ENCODE measurements around the gene ZNF839.
A peak's percentile ranks its signal among the peaks of the same experiment; 100 is the strongest.
"Not testable (repeated sequence)": the region's sequence is repeated elsewhere in the genome, so short reads cannot be mapped to it uniquely, and the experiment has no call there.

Gene ZNF839

DNA sequence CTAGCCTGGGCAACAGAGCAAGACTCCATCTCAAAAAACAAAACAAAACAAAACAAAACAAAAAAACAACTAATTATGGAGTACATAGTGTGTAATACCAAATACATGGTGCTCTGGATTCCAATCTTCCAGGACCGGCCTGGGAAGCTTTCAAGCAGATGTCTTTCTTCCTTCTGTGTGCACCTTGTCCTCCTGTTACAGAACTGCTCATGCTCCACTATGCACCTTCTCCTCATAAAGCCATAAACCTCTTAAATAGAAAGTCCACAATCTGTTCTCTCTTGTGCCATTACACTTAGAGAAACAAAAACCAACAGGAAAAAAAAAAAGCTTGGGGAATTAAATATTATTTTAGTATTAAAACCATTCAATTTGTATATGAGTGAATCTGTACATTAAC is 27.1 kb upstream of the ZNF839 start:
- H3K4me3 ChIP-seq (ENCODE audit: low read depth, low read length) = no peak overlapping the region
- DNase-seq (ENCODE audit: low read depth) = no peak
- TF ChIP-seq CTCF (IDR thresholded peaks at IDR 0.05; ENCODE audit: control insufficient read depth, extremely low read depth, insufficient read depth) = no peak

- no peak for TF ChIP-seq CTCF (IDR thresholded peaks at IDR 0.05; ENCODE audit: control insufficient read depth, extremely low read depth, insufficient read depth)
- DNase-seq (ENCODE audit: low read depth) = no peak
- H3K4me3 ChIP-seq (ENCODE audit: low read depth, low read length) = no peak overlapping the region
These were observed 25.8 kb upstream of the ZNF839 start for GRCh38 chr14:102293781-102294180.

DNA sequence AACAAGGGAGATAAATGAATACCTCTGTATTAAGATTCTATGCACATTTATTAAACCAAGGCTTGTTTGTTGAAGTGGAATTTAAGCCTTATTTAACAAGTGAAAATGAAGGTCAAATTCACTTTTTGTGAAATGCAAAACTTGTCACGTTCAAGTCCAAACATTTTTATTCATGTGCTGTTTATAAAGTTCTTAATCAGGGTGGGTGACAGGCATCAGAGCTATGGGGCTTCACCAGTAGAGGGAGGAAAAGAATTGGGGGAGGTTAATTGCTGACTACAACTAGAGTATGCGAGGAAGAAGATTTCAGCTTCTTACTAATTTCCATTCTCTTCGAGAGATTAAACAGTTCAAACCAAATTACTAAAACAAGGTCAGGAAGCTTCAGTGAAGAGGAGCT is 24.3 kb upstream of the ZNF839 start:
- no peak for TF ChIP-seq CTCF (IDR thresholded peaks at IDR 0.05; ENCODE audit: control insufficient read depth, extremely low read depth, insufficient read depth)
- DNase-seq (ENCODE audit: low read depth) = no peak
- no peak overlapping the region for H3K4me3 ChIP-seq (ENCODE audit: low read depth, low read length)

- TF ChIP-seq CTCF (IDR thresholded peaks at IDR 0.05; ENCODE audit: control insufficient read depth, extremely low read depth, insufficient read depth) = no peak
- DNase-seq (ENCODE audit: low read depth) = no peak
- no peak overlapping the region for H3K4me3 ChIP-seq (ENCODE audit: low read depth, low read length)
These were observed 21.9 kb upstream of the ZNF839 start for GRCh38 chr14:102297436-102298170.

- DNase-seq (ENCODE audit: low read depth); H3K4me3 ChIP-seq (ENCODE audit: low read depth, low read length): not testable (repeated sequence)
These were observed 21.1 kb upstream of the ZNF839 start for GRCh38 chr14:102298303-102299070.

DNA sequence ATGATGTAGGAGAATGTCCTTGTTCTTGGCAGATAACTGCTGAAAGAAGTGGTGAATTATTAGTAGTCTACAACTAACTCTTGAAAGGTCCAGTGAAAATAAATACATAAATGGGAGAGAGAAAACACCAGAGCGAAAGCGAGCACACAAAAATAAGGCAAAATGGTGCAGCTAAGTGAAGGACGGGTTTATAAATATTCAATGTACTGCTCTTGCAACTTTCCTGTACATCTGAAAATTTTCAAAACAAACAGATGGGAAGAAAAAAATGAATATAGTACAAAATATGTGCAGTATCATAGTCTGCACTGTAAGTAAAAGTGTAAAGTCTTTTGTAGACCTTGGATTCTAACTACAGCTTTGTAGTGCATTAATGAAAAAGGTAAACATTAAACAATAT is 15.9 kb upstream of the ZNF839 start:
- TF ChIP-seq CTCF (IDR thresholded peaks at IDR 0.05; ENCODE audit: control insufficient read depth, extremely low read depth, insufficient read depth) = no peak
- no peak for DNase-seq (ENCODE audit: low read depth)
- H3K4me3 ChIP-seq (ENCODE audit: low read depth, low read length) = no peak overlapping the region

- peak; percentile 85 for DNase-seq (ENCODE audit: low read depth)
- no peak for TF ChIP-seq CTCF (IDR thresholded peaks at IDR 0.05; ENCODE audit: control insufficient read depth, extremely low read depth, insufficient read depth)
- peak within 1 kb of the TSS; percentile 83 for H3K4me3 ChIP-seq (ENCODE audit: low read depth, low read length)
These were observed 14.7 kb upstream of the ZNF839 start, which contains the start of gene MOK for GRCh38 chr14:102304611-102305506. TSS of gene MOK (minus strand) at chr14:102305164. CDS start at chr14:102304968, 196 bp downstream.

Measured in LNCaP clone FGC (cell line).